Prostate gland (tissue), 2 donors: ENCODE measurements around the gene PPP1R11.

ENCODE experiments used
- CTCF ChIP-seq, 4 experiments: fragments of 200-600 bp in 2 of 4; fragments of 450-650 bp in 2 of 4; sonication (generic) in 2 of 4; IDR thresholded peaks; 1 replicate in 3 of 4; 2 replicates in 1 of 4; pipeline ENCODE4 v1.5.1; 2016 to 2019; ENCODE audit warnings: antibody characterized with exemption in 4 of 4, mild to moderate bottlenecking in 2 of 4, moderate library complexity in 2 of 4
- POLR2A ChIP-seq: fragments of 450-650 bp; IDR thresholded peaks from one replicate; pipeline ENCODE4 v1.6.1; 2016; ENCODE audit warnings: antibody characterized with exemption, mild to moderate bottlenecking
- POLR2AphosphoS5 ChIP-seq: sonication (generic); formaldehyde crosslinking; IDR thresholded peaks from one replicate; pipeline ENCODE4 v1.6.1; 2017; ENCODE audit warnings: antibody characterized with exemption

DNA sequence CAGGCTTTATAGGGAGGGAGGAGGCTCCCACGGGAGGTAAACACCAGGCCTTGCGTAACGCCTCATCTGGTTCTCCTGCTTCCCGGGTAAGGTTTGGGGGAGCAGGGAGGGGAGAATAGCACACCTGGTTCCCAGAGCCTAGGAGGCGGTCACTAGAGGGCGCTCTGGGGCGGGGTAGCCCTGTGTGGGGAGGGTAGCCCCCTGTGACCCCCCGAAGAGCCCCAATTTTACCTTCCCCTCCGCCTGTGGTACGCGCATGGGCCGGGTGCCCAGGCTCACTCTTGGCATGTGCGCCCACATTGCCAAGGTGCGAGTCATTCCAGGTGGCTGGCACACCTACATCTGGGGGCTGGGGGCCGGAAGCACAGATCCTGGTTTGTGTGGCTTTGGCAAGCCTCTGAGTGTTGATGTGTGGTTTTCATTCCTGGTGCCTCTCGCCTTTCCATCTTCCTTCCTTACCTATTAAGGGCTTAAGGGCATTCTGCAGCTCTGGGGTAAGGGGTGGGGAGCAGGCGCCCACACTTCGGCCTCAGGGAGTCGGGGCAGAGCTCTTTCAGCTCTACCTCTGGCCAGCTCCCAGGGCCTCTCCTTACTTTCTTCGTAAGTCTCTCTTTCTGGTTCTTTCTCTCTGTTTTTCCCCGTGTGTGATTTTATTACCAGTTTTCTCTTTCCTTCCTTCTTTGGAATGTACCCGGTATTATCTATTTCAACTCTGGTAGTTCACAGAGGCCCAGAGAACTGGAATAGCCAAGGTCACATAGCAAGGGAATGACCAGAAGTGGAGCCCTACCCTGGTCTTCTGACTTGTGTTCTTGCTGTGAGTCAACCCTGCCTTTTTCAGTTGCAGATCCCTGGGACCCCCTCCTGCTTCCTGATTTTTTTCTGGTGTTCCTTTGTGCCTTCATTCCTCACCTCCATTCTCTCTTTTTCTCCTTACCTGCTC, 9.1 kb downstream of the PPP1R11 start:
- TF ChIP-seq CTCF (IDR thresholded peaks at IDR 0.05) (peak; percentile 22 to 73 (median 58)), POLR2A (no peak), POLR2AphosphoS5 (peak; percentile 97)
